Suppressor macrophage treated with lipopolysaccharide for 1 hour (primary cell): Measurements from ENCODE around the gene SBK3.
"Not testable (repeated sequence)": the region's sequence is repeated elsewhere in the genome, so short reads cannot be mapped to it uniquely, and the experiment has no call there.

Experiments
- DNase-seq, 3 donors: peaks; one replicate each; pipeline ENCODE4 v3.0.0-alpha.2; 2020 to 2022

The SBK3 gene

DNA sequence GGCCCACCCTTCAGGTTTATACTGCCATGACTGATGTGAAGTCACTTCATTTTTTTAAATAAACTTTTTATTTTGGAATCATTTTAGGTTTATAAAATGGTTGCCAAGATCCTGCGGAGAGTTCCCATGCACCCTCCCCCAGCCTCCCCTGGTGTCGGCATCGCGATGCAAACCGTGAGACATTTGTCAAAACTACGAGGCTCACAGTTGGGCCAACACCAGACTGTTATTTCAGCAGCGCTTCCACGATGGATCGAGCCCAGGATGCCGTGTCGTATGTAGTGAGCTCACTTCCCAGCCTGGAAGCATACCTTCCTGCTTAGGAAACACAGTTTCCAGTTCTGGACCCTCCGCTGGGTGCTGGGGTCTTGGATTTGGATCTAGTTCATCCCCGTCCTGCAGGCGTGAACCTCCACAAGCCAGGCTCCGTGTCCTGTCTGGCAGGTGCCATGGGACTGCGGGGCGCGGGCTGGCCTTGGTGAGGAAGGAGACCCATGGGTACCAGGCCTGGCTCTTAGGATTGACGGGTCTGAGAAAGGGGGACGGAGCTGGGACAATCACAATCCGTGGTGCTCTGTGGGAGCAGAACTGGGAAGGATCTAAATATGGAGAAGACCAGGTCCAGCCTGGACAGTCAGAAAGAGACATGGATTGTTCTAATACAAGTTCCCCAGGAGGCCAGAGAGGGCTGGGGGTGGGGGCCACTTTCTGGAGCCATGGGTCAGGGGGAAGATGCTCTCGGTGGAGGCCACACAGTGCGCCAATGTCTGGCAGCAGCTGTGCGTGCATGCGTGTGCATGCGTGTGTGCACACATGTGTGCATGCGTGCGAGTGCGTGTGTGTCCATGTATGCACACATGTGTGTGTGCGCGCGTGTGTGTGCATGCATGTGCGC is 6.0 kb downstream of the SBK3 start:
- no peak for DNase-seq

- DNase-seq = no peak
Observed at GRCh38 chr19:55538132-55538531, 7.2 kb downstream of the SBK3 start.

GRCh38 chr19:55537741-55538111 is 7.6 kb downstream of the SBK3 start:
- no peak for DNase-seq

GRCh38 chr19:55536951-55537740 is 8.2 kb downstream of the SBK3 start, which contains the start of gene SBK2:
Gene SBK2, minus strand, starts transcription at chr19:55537133. Its CDS starts 839 bp downstream, at chr19:55536294.
- no peak for DNase-seq

DNA sequence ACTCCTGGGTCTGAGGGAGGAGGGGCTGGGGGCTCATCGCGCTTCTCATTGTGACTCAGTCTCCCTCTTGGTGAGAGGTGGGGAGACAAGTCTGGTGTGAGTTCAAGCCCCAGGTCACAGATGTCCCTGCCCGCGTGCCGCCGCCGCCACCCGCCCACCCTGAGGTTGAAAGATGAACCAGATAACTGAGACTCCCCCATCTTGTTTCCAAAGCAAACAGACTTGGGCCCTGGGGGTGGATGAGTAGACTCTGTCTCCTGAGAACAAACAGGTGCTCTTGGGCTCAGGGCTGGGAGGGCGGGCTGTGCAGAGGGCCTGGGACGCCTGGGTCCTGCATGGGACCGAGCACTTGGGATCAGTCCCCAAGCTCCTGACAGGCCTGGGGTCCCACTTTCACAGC is 9.0 kb downstream of the SBK3 start:
- no peak for DNase-seq

GRCh38 chr19:55535965-55536350 is 9.4 kb downstream of the SBK3 start:
- DNase-seq = no peak

- peak; percentile 51 to 55 (median 51) for DNase-seq
Observed at GRCh38 chr19:55535173-55535964, 10.0 kb downstream of the SBK3 start.

DNA sequence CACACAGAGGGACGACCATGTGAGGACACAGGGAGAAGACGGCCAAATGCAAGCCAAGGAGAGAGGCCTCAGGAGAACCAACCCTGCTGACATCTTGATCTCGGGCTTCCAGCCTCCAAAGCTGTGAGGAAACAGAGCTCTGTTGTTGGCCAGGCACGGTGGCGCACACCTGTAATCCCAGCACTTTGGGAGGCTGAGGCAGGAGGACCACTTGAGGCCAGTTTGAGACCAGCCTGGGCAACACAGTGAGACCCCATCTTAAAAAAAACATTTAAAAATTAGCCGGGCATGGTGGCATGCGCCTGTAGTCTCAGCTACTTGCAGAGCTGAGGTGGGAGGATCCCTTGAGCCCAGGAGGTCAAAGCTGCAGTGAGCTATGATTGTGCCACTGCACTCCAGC is 11.1 kb downstream of the SBK3 start:
- DNase-seq = not testable (repeated sequence)

DNA sequence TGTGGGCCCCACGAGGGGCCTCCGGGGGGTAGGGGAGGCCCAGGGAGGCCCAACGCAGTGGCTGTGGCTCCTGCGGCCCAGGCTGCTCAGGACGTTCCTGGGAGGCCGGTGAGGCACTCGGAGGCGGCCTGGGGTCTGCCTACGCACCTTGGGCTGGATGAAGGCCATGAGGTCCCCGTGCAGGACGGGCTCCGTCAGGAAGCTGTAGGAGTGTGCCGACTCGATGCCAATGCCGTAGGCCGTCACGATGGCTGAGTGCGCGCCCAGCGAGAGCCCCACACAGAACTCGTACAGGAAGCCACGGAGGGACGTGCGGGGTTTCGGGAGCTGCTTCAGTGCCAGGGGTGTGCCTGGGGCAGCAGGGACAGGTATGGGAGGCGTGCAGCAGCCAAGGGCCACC is 14.3 kb downstream of the SBK3 start:
- DNase-seq = no peak

GRCh38 chr19:55529636-55530234 is 15.6 kb downstream of the SBK3 start:
- no peak for DNase-seq

- no peak for DNase-seq
Observed at GRCh38 chr19:55528030-55528803, 17.1 kb downstream of the SBK3 start.

GRCh38 chr19:55527197-55528029 is 17.9 kb downstream of the SBK3 start:
- no peak for DNase-seq

GRCh38 chr19:55526216-55527196 is 18.8 kb downstream of the SBK3 start:
- DNase-seq = peak in 2 of 3 donors; percentile 14 to 22

DNA sequence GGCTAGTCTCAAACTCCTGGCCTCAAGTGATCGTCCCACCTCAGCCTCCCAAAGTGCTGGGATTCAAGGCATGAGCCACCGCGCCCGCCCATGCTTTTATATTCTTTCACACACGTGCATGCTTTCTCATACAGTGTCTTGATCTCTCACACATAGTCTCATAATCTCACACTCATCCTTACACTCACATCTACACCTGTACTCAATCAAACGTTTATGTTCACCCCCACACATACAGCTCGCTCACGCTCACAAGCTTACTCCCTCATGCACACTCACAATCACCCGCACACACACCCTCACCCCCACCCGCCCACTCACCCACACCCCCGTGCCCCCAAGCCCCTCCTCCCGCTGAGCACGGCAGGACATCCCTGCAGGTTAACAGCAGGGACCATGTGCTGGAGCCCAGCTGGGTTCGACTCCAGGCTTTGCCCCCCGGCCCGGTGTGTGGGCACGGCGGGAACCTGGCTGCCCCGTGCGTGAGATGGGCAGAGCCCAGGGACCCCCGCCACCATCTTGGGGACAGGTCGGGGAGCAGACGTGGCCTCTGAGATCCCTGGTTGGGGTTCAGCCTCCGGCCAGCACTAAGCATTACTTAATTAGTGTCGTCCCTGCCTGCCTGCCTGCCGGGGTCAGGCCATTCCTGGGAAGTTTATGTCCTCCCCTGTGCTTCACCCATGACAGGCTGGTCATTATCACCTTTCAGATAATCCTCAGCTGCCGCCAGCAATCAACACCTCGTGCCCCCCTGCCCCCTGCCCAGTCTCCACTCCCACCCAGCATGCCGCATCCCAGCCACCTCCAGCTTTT is 19.8 kb downstream of the SBK3 start:
- DNase-seq = no peak

GRCh38 chr19:55520691-55521292 is 24.6 kb downstream of the SBK3 start:
- DNase-seq = no peak

- peak; percentile 61 to 88 (median 77) for DNase-seq
Observed at GRCh38 chr19:55519451-55520311, 25.7 kb downstream of the SBK3 start.
